ENCODE results near the gene CDC42BPB.
"Not testable (repeated sequence)": the region's sequence is repeated elsewhere in the genome, so short reads cannot be mapped to it uniquely, and the experiment has no call there.

CDC42BPB gene

GRCh38 chr14:102938191-102938590 lies 119.2 kb downstream of the CDC42BPB start:
- no peak for DNase-seq

DNA sequence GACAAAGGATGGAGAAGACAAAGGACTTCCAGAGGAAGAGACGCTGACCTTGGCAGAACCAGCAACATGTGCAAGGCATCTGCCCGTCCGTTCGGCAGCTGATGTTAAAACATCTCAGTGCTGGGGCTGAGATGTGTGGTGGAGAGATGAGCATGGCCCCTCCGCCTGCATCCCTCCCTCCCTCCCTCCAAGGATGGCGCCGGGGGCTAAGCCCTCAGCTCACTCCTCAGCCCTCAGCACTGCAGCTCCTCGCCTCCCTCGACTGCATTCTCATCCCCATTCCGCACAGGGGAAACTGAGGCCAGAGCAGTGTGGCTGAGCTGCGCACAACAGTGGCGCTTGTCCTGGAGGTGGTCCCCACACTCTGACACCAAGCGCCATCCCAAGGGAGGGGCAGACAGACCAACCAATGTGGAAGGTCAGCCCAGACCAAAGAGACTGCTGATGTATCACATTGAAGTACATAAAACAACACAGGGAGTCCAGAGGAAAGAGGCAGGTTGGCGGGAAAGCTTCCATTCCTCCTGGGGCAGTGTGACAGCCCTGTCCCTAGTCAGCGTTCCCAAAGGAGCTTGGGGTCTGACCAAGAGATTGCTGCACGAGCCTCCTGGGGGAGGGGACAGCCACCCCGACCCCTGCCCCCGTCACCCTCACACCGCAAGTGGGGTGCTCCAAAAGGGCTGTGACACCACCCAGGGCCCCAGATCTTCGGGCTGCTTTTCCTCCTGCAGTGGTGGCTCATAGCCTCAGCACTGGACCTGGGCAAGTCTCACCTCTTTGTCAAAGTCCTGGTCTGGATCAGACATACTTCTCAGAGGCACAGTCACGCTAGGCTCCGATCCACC lies 119.8 kb downstream of the CDC42BPB start:
- no peak for DNase-seq

DNA sequence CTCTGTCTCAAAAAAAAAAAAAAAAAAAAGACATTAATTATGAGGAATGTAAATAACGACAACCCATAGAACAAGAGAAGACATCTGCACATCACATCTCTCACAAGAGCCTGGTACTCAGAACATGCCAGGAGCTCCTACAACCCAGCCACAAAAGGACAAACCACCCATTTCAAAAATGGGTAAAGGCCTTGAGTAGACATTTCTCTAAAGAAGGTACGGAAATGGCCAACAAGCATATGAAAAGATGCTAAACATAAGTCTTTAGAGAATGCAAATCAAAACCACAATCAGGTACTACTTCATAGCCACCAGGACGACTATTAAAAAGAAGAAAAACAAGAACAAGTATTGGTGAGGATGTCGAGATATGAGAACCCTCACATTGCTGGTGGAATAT lies 121.6 kb downstream of the CDC42BPB start:
- no peak for DNase-seq

DNA sequence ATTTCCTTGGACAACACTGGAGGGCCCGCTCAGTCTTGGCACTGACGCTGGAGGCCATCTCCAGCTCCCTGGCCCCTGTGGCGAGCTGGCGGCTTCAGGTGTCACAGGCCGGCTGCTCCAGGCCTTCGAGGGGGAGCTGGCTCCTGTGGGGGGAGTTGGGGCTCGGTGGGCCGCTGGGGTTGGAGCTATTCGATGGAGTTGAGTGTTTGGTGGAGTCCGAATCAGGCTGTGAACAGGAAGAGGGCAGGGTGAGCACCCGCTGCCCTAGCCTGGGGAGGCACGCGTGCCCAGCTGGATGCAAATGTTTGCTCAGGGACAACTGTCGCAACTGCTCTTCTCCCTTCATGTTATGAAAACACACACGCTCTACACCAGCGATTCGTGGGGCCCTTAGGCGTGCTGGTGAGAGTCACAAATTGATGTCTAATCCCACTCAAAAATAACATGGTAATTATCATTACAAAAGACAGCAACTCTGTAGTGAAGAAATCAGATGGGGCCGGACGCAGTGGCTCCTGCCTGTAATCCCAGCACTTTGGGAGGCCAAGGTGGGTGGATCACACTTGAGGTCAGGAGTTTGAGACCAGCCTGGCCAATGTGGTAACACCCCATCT lies 123.6 kb downstream of the CDC42BPB start:
- DNase-seq = peak; percentile 19 to 27

GRCh38 chr14:102932484-102933248 lies 124.7 kb downstream of the CDC42BPB start:
- DNase-seq = no peak

GRCh38 chr14:102931580-102932285 lies 125.6 kb downstream of the CDC42BPB start:
- DNase-seq = no peak

DNA sequence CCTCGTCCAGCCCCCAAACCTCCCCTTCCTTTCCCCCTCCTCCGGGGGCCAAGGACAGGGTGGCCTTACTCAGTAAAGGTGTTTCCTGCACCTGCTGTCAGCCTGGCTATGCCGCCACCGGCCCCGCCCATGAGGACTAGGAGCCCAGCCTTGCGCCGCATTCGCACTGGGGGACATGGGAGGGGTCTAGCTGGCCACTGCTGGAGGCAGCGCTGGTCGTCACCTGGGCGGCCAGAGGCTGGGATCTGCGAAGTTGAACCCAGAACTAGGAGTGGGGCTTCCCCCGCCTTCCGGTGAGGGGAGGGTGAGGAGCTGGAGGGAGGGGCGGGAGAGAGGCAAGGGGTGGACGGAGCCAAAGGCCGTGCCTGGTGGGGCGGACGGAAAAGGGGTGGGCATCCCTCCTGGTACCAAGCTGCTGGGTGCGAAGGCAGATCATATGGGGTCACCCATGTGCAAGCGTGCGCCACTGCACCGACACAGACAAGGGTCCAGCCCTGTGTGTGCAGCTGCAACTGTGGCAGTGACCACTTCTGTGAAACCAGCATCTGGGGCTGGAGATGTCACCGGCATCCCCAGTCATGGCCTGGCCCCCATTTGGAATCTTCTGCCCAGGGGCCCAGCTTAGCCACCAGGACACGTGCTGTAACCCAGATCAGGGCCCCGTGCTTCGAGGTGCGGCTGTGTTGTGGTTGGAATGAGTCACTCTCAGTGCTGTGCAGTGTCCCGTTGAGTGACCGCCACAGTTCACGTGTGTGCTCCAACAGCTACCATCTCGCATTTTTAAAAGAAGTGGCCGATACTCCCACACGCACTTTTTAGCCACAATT lies 126.4 kb downstream of the CDC42BPB start:
- DNase-seq = no peak

- DNase-seq = no peak
Measured at GRCh38 chr14:102930138-102930752, 127.1 kb downstream of the CDC42BPB start.

GRCh38 chr14:102929241-102930137 lies 127.9 kb downstream of the CDC42BPB start:
- DNase-seq = no peak

DNA sequence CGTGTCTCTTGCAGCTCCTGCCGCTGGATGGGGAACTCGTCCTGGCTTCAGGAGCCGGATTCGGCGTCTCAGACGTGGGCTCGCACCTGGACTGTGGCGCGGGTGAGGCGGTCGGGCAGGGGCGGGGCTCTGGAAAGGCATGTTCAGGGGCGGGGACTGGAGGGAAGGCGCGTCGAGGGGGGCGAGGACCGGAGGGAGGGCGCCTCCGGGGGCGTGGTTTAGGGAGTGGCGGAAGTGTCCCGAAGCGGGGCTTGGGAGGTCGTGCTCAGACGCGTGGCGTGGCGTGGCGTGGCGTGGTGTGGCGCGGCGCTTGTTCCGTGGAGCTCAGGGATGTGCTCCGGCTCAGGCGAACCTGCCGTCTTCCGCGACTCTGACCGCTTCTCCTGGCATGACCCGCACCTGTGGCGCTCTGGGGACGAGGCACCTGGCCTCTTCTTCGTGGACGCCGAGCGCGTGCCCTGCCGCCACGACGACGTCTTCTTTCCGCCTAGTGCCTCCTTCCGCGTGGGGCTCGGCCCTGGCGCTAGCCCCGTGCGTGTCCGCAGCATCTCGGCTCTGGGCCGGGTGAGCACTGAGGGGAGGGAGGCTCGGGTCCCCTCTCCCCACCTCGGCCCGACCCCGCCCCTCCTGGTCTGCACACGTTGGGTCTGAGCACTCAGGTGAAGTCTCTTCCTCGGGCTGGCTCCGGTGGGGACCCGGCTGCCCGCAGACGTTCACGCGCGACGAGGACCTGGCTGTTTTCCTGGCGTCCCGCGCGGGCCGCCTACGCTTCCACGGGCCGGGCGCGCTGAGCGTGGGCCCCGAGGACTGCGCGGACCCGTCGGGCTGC lies 128.7 kb downstream of the CDC42BPB start:
- no peak for DNase-seq

DNA sequence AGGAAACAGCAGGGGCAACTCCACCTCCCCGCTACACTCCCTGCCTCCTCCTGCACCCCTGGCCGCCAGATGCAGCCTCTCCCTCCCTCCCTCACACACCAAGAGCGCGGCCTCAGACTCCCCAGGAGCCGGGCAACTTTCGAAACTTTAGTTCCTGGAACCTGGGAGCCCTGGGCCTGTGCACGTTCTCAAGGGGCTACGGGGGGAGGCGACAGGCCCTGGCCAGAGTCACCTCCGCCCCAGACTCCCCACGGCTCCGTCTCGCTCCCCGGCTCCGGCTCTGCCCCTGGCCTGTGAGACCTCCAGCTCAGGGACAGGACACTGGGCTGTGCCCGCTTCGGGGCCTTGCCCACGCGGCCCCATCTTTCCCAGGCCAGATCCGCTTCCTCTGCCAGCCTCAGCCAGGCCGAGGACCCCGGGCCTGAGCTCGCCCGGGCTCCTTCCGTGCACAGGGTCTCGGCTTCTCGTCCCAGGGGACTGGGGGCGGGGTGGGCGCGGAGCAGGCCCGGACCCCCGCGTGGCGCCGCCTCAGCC lies 129.4 kb downstream of the CDC42BPB start:
- DNase-seq = no peak

- DNase-seq = no peak
Measured at GRCh38 chr14:102927346-102927877, 129.9 kb downstream of the CDC42BPB start.

DNA sequence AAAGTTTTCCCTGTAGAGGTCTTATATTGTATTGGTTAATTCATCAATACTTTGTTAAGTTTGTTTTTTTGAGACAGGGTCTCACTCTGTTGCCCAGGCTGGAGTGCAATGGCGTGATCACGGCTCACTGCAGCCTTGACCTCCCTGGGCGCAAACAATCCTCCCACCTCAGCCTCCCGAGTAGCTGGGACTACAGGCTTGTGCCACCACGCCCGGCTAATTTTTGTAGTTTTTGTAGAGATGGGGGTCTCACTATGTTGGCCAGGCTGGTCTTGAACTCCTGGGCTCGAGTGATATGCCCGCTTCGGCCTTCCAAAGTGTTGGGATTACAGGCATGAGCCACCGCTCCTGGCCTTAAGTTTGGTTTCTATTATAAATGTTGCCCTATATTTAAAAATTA lies 130.5 kb downstream of the CDC42BPB start:
- not testable (repeated sequence) for DNase-seq

DNA sequence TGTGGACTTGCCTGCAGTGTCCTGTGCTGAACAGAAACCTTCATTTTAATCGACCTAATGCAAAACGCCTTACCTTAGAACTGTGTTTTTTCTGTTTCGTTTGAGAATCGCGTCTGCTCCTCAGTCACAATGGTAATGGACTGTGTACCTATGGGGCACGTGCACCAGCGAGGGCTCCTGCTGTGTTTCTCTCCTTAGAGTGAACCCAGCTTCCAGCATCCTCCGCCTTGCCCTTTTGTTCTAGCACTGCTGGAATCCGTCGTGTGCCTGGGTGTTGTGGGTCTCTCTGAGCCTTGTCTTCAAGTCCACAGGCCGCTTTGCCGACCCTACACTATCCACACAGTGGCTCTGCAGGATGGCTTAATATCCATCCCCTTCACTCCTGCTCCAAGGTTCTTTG lies 131.2 kb downstream of the CDC42BPB start:
- DNase-seq = no peak

GRCh38 chr14:102925646-102926045 lies 131.7 kb downstream of the CDC42BPB start:
- DNase-seq = no peak

DNA sequence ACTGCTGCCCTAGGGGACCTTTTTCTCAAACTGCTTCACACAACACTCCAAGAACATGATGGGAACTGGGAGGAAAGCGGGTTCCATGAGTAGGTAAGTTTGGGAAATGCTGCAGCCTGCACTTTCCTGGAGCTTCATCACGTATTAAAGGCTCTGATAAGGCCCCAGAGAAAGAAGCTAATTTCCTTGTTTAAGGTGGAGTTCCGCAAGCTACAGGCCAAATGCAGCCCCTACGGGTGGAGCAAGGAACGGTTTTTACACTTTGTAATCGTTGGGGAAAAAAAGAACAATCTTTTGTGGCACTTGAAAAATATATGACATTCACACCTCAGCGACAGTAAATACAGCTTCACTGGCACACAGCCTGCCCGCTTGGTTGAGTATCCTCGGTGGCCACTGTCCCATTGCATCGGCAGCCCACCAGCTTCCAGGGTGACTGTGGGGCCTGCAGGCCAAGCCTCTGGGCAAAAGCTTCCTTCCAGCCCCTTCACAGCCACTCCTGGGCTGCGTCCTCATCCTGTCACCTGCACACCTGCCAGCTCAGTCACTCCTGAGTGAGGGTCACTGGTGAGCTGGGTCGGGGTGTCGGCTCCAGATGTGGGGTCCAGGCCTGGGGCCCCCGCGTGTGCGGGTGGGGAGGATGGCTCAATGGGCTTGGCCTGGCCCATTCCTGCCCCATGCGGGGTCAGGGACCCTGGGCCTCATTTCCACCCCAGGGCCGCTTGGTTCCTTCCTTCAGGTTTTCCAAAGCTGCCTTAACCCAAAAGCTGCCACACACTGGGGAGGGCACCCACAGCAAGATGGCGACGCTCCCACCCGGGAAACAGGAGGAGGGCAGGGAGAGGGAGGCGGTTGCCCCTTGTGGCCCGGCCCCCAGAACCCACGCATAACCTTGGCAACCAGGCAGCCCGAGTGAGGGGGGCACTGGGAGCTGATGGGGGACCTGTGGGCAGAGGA lies 132.4 kb downstream of the CDC42BPB start:
- DNase-seq = no peak

DNA sequence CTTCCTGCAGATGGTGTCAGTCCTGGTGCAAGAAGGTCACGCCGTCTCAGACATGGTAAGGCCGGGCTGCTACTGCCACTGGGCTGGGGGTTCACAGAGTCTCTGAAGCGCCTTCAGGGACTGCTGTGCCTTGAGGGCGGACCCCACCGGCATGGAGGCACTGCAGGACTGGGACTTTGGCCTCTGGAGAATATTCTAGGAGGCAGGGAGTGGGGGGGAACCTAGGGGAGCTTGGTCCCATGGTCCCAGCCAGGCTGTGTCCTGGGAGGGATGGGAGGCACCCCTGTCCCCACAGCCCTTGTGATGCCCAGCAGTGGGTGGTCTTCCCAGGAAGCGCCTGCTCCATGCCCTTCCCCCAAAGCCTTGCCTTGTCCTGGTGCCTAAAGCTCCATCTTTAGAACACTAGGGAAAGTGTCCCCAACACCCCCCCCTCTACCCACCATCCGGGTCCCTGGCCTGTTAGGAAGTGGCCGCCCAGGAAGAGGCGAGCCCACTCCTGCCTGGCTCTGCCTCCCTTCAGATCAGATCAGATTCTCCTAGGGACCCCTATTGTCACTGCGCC lies 133.3 kb downstream of the CDC42BPB start:
- no peak for DNase-seq
